KBM-7 (cell line): ENCODE data around the gene SYT3.
A peak's percentile ranks its signal among the peaks of the same experiment; 100 is the strongest.

ENCODE experiments used
- DNase-seq: peaks from one replicate; pipeline ENCODE4 v3.0.0-alpha.2; 2015
- in situ Hi-C: fragments of 300-500 bp; cut with MboI; formaldehyde crosslinking; loops from 2 replicates; pipeline ENCODE4 v1.14.3; 2020; ENCODE audit warnings: low sequenced_read_pairs, low pct_unique_long_range_greater_than_20kb, mixed read lengths

SYT3 gene, protein sequence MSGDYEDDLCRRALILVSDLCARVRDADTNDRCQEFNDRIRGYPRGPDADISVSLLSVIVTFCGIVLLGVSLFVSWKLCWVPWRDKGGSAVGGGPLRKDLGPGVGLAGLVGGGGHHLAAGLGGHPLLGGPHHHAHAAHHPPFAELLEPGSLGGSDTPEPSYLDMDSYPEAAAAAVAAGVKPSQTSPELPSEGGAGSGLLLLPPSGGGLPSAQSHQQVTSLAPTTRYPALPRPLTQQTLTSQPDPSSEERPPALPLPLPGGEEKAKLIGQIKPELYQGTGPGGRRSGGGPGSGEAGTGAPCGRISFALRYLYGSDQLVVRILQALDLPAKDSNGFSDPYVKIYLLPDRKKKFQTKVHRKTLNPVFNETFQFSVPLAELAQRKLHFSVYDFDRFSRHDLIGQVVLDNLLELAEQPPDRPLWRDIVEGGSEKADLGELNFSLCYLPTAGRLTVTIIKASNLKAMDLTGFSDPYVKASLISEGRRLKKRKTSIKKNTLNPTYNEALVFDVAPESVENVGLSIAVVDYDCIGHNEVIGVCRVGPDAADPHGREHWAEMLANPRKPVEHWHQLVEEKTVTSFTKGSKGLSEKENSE

DNA sequence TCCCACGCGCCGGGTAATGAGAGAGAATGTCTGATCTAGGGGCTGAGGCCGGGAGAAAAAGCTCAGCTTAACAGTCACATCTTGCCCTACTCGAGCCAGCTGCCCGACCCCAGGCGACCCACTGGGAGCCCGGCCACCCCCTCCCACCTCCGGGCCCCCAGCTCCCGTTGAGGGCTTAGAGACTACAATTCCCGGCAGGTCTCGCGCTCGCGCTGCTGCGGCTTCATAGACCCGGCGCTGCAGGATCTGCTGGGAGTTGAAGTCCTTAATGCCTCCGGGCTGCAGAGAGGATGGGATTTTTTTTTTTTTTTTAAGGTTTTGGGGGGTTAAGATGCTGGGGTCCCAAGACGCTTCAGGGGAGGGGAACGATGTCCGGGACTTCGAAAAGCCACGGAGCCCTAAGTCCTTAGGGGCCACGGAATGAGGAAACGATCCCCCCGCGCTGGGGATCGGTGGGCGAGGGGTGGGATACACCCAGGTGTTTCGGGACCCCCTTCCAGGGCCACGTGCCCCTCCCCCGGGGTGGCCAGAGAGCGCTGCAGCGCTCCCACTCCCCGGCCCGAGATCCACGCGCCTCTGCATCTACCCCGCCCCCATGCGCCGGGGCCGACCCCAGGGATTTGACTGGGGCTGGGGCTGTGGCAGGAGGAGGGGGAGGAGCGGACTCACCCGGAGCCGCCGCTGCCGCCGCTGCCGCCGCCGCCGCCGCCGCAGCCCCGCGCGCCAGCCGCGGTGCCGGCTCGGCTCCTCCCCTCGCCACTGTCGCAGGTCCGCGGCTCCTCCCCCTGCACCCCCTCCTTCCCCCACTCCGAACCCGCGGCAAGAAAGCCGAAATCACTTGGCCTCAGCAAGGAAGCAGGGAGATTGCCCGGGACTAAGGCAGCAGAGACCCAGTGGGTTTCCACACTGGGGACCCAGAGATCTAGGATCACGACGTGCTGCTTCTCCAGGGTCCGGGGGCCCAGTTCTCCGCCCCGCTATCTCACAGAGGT is at the start of gene SYT3:
Gene SYT3 (minus strand): TSS at position 761 of the 992 bp plus-strand sequence. CDS start 2,470 bp downstream, outside the sequence.
- in situ Hi-C loops, result no loop called here
- DNase-seq, result peak; percentile 14

GRCh38 chr19:50688766-50689165 is 49.1 kb upstream of the SYT3 start:
- in situ Hi-C loops, result no loop called here
- DNase-seq, result no peak

GRCh38 chr19:50686310-50687032 is 46.8 kb upstream of the SYT3 start:
- in situ Hi-C loops, result no loop called here
- DNase-seq, result no peak

DNA sequence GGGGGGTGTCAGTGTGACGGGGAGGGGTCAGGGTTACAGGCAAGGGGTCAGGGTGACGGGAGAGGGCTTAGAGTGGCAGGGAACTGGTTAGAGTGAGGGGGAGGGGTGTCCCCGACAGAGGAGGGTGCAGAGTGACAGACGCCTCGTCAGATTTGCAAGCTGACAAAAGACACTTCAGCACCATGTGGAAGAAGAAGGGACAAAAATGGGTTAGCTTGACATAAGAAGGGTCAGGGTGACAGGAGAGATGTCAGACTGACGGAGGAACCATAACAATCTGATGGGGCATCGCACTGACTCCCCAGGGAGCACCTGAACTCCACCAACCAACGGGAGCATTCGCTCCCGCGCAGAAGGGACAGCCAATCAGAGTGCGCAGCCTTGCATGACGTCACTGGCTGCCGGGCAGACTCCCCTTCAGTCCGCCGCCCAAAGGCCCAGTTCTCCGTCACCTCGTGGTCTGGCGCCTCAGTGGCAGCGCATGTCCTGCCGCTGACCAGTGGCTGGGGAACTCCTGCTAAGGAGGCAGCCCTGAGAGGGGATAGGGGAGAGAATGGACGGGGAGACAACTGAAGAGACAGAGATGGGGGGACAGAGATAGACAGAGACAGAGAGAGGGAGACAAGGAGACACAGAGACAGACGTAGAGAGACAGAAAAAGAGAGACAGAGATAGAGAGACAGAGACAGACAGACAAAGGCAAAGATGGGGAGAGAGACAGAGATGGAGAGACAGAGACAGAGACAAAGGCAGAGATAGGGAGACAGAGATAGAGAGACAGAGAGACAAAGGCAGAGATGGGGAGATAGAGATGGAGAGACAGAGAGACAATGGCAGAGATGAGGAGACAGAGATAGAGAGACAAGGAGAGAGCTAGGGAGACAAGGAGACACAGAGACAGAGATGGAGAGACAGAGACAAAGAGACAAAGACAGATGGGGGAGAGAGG is 39.8 kb upstream of the SYT3 start:
- DNase-seq, result peak; percentile 87
- in situ Hi-C loops, result no loop called here

DNA sequence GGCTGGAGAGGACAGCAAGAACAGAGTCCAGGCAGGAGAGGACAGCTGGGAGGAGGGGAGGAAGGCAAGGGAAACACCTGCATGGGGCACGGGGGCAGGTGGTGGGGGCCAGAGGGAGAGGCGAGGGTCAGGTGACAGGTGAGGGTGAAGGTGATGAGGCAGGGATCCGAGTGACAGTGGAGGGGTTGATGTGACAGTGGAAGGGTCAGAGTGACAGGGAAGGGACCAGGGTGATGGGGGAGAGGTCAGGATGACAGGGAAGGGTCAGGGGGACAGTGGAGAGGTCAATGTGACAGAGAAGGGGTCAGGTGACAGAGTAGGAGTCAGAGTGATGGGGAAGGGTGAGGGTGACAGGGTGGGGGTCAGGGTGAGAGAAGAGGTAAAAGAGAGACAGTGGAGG is 38.6 kb upstream of the SYT3 start:
- no peak for DNase-seq
- in situ Hi-C loops, result no loop called here

GRCh38 chr19:50677636-50678035 is 38.0 kb upstream of the SYT3 start:
- no peak for DNase-seq
- in situ Hi-C loops, result no loop called here

GRCh38 chr19:50676625-50677197 is 37.0 kb upstream of the SYT3 start:
- in situ Hi-C loops, result no loop called here
- DNase-seq, result no peak

GRCh38 chr19:50673118-50673517 is 33.4 kb upstream of the SYT3 start:
- in situ Hi-C loops, result no loop called here
- DNase-seq, result no peak

GRCh38 chr19:50670102-50670380 is 30.4 kb upstream of the SYT3 start:
- DNase-seq, result no peak
- in situ Hi-C loops, result no loop called here

- in situ Hi-C loops, result no loop called here
- peak; percentile 35 for DNase-seq
Observed at GRCh38 chr19:50669302-50670101, 29.8 kb upstream of the SYT3 start.

GRCh38 chr19:50668879-50669278 is 29.2 kb upstream of the SYT3 start:
- no peak for DNase-seq
- in situ Hi-C loops, result no loop called here

GRCh38 chr19:50668416-50668815 is 28.7 kb upstream of the SYT3 start:
- in situ Hi-C loops, result no loop called here
- no peak for DNase-seq

GRCh38 chr19:50667759-50668231 is 28.1 kb upstream of the SYT3 start:
- in situ Hi-C loops, result no loop called here

DNA sequence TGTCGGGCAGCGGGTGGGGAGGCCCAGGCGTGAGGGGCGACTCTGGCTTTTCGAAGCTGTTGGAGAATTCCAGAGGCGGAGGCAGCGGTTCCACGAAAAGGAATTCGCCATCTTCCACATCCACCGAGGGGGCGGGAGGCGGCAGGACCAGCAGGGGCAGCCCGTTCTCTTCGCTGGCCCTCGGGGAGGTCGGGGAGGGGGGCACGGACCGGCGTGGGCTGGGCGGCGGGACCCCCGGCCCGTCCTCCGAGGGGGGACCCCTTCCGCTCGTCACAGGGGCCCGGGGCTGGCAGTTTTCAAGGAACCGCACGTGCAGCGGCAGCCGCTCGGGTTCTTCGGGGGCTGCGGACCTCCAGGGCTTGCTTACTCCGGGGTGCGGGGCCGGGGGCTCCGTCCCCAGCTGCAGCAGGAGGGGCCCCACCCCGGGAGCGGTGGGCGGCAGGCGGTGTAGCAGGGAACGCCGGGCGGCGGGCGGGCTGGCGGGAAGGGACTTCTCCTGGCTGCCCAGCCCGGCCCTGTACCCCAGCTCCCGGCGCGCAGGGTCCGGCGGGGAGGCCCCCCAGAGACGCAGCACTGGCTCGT is 27.6 kb upstream of the SYT3 start:
- in situ Hi-C loops, result no loop called here
- DNase-seq, result no peak

More at GRCh38 chr19:50667759-50668231, 28.1 kb upstream of the SYT3 start:
- no peak for DNase-seq

GRCh38 chr19:50666346-50667176 is 26.9 kb upstream of the SYT3 start:
- no peak for DNase-seq
- in situ Hi-C loops, result no loop called here

GRCh38 chr19:50664204-50664603 is 24.5 kb upstream of the SYT3 start:
- DNase-seq, result no peak
- in situ Hi-C loops, result no loop called here
